Stimulated activated effector memory CD8-positive, alpha-beta T cell treated with anti-CD3 and anti-CD28 coated beads, Interleukin-12 subunit alpha, Interleukin-12 subunit beta, amount 100 ng/mL, for 72 hours (primary cell): ENCODE measurements around the gene CPNE2.
A peak's percentile ranks its signal among the peaks of the same experiment; 100 is the strongest.

ENCODE experiments used
- ATAC-seq: fragments of 150-1000 bp; cut with Tn5 transposase; 2 replicates; pipeline ENCODE4 v1.10.0; 2021
- DNase-seq, 2 donors: peaks; one replicate each; pipeline ENCODE4 v3.0.0; 2021 to 2022; ENCODE audit warnings: low spot score in 2 of 2
- H3K27ac Mint-ChIP-seq: one replicate; pipeline ENCODE4 v1.8.0; 2022; ENCODE audit warnings: mild to moderate bottlenecking, mixed read lengths
- H3K36me3 Mint-ChIP-seq: one replicate; pipeline ENCODE4 v1.8.0; 2022; ENCODE audit warnings: mild to moderate bottlenecking, mixed read lengths
- H3K4me1 Mint-ChIP-seq: one replicate; pipeline ENCODE4 v1.8.0; 2022; ENCODE audit warnings: mixed read lengths
- H3K4me3 Mint-ChIP-seq: one replicate; pipeline ENCODE4 v1.8.0; 2022; ENCODE audit warnings: mild to moderate bottlenecking, mixed read lengths
- H3K9me3 Mint-ChIP-seq: one replicate; pipeline ENCODE4 v1.8.0; 2022; ENCODE audit warnings: mixed read lengths

The CPNE2 gene

DNA sequence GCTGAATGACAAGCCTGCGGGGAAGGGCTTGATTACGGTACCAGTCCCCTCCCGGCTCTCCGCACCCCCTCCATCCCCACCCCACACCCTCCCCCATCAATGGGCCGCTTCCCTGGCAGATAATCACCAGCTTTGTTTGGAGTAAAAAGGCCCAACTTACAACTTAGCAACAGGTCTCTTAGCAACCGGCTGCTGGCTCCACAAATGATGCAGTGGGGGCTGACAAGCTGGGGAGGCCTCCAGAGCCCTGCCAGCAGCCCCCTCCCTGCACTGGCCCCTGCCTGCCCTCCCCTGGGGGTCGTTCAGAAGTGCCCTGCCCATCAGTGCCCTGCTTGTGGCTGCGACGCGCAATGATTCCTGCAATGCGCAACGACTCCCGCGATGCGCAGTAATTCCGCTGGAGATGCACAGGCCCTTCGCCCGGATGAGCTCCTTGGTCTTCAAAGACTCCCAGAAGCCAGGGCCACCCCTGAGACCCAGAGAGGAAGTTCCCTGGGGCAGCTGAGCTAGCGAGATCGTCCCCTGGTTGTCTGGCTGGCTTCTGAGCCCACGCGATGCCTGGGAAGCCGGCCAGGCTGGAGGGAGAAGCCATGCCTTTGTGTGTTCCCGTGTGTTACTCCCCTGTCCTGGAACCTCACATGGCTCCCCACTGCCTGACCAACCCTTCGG, 23.3 kb downstream of the CPNE2 start:
- peaks cover 6% of the 10 kb centered on the region for H3K4me1 Mint-ChIP-seq
- H3K36me3 Mint-ChIP-seq: no peaks in the 10 kb centered on the region
- ATAC-seq: no peak
- no peak overlapping the region for H3K27ac Mint-ChIP-seq
- H3K9me3 Mint-ChIP-seq: no peaks in the 10 kb centered on the region
- DNase-seq: no peak
- no peak overlapping the region for H3K4me3 Mint-ChIP-seq

DNA sequence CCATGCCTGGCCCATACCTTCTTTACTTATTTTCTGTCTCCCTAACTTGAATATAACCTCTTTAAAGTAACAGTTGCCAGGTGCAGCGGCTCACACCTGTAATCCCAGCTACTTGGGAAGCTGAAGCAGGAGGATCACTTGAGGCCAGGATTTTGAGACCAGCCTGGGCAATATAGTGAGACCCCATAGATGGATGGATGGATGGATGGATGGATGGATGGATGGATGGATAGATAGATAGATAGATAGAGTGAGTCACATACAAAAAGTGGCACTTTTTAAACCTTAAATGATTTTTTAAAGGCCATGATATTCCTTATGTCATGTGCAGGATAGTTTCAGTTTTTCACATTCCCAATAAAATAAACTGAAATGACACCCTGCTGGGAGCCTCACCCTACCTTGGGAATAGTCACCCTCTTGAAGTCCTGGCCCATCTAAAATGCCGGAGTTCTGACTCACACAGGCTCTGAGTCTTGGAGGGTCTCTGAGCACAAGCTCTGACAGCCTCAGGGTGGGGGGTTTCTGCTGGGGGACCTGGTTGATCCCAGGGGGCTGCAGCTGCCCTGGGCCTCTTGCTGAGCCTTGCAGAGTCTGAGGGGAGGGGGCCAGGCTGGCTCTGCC, 26.2 kb downstream of the CPNE2 start:
- H3K4me3 Mint-ChIP-seq: no peak overlapping the region
- H3K4me1 Mint-ChIP-seq: peaks cover 12% of the 10 kb centered on the region
- no peak for DNase-seq
- H3K9me3 Mint-ChIP-seq: no peaks in the 10 kb centered on the region
- peaks cover 6% of the 10 kb centered on the region for H3K36me3 Mint-ChIP-seq
- H3K27ac Mint-ChIP-seq: no peak overlapping the region
- no peak for ATAC-seq

DNA sequence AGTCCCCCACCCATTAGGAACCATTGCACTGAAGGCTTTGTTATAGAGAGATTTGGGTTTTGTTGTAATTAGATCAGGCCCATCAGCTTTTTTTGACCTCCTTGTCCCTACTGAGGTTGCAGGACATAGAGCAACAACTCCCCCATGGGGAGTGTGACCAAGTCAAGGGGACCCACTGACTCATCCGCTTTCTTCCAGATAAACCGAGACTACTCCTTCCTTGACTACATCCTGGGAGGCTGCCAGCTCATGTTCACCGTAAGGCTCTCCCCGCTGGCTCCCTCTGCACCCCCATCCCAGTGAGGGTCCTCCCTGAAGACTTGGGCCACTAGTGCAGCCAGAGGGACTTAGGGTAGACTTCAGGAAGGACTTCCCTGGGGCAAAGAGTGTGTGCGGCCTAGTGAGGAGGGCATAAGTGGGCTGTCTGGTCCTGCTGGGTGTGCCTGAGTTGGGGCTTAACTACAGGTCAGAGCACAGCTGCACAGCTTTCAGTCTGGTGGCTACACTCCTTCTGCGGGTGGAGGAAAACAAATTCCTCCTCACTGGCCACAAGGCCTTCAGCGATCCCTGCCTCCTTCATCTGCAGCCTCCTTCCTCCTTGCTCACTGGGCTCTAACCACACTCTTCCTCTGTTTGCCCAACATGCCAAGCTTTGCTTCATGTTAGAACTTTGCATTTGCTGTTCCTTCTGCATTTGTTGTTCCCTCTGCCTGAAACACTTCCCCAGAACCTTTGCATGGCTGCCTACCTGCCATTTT, 31.0 kb downstream of the CPNE2 start:
- Mint-ChIP-seq H3K27ac (peak overlapping the region; percentile 54), H3K36me3 (peaks cover 6% of the 10 kb centered on the region), H3K4me1 (peaks cover 52% of the 10 kb centered on the region), H3K4me3 (no peak overlapping the region), H3K9me3 (no peaks in the 10 kb centered on the region)
- DNase-seq (no peak), ATAC-seq (no peak)

DNA sequence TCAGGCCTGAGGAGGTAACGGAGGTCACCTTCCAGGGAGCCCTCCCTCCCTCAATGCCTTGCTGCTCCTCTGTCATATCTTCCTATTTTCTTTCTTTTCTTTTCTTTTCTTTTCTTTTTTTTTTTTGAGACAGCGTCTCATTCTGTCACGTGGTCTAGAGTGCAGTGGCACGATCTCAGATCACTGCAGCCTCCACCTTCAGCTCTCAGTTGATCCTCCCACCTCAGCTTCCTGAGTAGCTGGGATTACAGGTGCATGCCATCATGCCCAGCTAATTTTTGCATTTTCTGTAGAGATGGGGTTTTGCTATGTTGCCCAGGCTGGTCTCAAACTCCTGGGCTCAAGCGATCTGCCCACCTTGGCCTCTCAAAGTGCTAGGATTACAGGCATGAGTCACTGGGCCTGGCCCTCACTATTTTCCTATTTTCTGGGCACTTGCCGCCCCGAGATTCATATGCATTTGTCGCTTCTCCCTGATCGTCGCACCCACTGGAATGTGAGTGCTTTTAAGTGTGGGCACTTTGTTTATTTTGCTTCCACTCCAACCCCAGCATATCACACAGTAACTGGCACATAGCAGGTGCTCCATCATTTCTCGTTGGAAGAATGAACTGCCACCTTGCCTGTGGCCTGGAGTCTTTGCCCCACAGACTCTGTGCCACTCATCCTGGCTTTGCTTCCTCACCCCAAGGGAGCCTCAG, 31.7 kb downstream of the CPNE2 start:
- peaks cover 6% of the 10 kb centered on the region for H3K36me3 Mint-ChIP-seq
- H3K9me3 Mint-ChIP-seq: no peaks in the 10 kb centered on the region
- ATAC-seq: no peak
- H3K27ac Mint-ChIP-seq: peak overlapping the region; percentile 54
- no peak for DNase-seq
- peaks cover 59% of the 10 kb centered on the region for H3K4me1 Mint-ChIP-seq
- H3K4me3 Mint-ChIP-seq: no peak overlapping the region

DNA sequence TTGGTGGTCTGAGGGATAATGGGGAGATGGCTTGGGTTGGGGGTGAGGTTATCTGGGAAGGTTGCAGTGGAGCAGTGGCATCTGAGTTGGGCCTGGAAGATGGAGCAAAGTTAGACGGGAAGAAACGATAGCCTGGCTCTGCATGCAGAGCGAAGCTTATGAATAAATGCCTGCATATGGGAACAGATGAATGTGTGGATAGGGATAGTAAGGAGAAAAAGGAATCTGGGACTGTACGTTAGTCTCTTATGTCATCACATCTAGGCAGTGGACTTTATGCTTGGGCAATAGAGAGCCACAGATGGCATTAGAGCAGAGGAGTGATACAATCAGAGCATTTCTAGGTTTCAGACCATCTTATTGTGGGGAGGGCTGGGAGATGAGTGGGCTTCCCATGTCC, 33.0 kb downstream of the CPNE2 start:
- Mint-ChIP-seq H3K36me3 (peaks cover 6% of the 10 kb centered on the region), H3K9me3 (no peaks in the 10 kb centered on the region), H3K4me1 (peaks cover 71% of the 10 kb centered on the region), H3K27ac (no peak overlapping the region), H3K4me3 (no peak overlapping the region)
- no peak for DNase-seq
- no peak for ATAC-seq

DNA sequence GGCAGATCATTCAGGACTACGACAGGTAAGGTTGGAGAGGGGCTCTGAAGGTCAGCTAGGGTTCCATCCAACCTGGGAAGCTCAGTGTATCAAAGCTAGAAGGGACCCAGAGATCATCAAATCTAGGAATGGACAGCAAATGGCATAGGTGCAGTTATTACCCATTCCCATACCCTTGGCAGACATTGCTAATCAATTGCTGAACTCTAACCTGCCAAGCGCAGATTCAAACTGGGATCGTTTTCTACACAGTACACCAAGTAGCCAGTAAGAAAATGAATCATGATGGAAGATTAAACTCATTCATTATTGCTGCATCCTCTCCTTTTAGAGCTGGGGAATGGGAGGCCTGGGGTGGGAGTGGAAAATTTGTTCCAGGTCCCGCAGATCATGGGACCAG, 33.6 kb downstream of the CPNE2 start:
- Mint-ChIP-seq H3K4me3 (no peak overlapping the region), H3K9me3 (no peaks in the 10 kb centered on the region), H3K36me3 (peaks cover 6% of the 10 kb centered on the region), H3K27ac (peak overlapping the region; percentile 89), H3K4me1 (peaks cover 77% of the 10 kb centered on the region)
- DNase-seq (no peak), ATAC-seq (no peak)

DNA sequence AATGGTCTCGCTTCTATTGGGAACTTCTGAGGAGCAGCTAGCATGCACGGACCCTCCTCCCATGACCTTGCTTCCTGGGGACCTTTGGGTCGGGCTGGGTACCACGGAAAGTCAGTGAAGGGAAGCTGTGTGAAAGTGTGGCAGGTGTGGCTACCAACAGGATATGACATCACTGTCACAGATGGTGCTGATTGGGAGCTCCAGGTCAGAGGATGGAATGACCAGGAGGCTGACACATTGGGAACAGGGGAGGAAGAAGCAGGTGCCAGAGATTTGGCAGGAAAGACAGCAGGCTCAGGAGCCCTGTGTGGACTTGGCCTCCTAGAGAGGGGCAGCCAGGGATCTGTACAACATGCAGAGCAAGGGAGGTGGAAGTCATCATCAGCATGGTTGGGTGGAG, 34.0 kb downstream of the CPNE2 start:
- H3K4me3 Mint-ChIP-seq: no peak overlapping the region
- DNase-seq: no peak

DNA sequence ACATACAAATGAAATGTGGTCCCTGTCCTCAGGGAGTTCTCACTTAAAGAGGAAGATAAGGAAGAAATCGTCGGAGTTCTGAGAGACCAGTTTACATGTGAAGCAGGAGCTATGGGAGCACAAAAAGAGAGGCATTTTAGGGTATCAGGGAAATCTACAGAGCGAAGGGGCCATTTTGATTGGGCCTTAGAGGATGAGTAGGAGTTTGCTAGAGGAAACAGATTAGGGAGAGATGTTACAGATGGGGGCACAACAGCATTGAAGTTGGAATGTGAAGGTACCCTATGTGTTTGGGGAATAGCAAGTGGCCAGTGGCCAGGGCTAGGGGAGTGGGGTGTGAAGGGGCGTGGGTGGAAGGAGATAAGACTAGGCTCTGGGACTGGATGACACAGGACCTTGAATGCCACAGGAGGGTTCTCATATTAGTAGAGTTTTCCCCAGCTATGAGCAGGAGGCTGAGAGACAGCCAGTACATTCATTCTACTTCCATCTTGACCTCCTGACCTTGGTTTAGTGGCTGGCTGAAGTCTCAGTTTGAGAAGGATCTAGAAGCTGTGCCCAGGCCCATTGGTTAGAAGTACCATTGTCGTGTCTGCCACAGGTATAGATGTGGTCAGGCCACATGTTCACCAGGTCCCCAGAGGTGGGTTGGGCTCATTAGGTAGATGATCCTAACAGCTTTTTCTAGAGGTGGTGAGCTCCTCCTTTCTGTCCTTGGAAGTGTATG, 34.8 kb downstream of the CPNE2 start:
- Mint-ChIP-seq H3K4me3 (peak overlapping the region; percentile 19), H3K9me3 (no peaks in the 10 kb centered on the region), H3K27ac (peak overlapping the region; percentile 89), H3K36me3 (no peaks in the 10 kb centered on the region), H3K4me1 (peaks cover 88% of the 10 kb centered on the region)
- ATAC-seq (peak; percentile 78), DNase-seq (no peak)

More for the DNA sequence above, 34.0 kb downstream of the CPNE2 start:
- H3K4me1 Mint-ChIP-seq: peaks cover 80% of the 10 kb centered on the region
- no peaks in the 10 kb centered on the region for H3K9me3 Mint-ChIP-seq
- no peak for ATAC-seq
- peaks cover 2% of the 10 kb centered on the region for H3K36me3 Mint-ChIP-seq
- H3K27ac Mint-ChIP-seq: peak overlapping the region; percentile 89

DNA sequence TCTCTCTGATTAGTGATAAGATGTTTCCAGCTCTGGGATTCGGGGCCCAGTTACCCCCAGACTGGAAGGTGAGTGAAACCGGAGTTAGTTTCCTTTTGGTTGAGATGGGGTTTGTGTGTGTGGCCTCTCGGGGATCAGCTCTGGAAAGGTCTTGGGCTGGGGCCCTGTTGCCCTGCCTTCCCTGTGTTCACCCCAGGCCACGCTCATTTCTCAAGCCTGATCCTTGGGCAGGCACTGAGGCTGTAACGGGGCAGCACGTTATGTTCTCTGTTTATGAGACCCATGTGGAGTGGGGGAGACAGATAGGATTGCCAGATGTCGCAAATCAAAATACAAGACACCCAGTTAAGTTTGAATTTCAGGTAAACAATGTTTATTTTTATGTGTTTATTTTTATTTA, 35.5 kb downstream of the CPNE2 start:
- no peaks in the 10 kb centered on the region for H3K36me3 Mint-ChIP-seq
- H3K9me3 Mint-ChIP-seq: no peaks in the 10 kb centered on the region
- peaks cover 95% of the 10 kb centered on the region for H3K4me1 Mint-ChIP-seq
- H3K27ac Mint-ChIP-seq: peak overlapping the region; percentile 89
- H3K4me3 Mint-ChIP-seq: peak overlapping the region; percentile 19
- ATAC-seq (no peak), DNase-seq (no peak)

DNA sequence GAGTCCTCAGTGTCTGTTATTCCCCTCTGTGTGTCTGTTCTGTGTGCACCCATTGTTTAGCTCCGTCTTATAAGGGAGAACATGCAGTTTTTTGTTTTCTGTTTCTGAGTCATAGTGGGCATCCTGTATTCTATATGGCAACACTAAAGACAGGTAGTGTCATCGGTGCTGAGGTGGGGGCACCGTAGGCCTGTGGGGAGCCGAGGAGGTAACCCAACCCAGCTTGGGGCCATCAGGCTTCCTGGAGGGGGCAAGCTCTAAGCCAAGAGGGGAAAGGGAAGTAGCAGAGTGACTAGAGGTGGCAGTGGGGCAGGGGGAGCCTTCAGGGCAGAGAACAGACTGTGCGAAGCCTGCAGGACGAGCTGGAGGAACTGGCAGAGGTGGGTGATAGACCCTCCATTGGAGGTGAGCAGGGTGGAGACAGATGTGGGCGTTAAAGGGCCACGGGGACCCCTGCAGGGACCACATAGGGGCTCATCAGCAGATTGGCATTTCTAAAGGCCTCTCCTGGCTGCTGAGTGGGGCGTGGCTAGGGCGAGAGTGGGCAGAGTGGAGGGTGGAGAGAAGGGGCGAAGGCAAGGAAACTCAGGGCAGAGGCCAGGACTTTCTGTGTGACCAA, 36.5 kb downstream of the CPNE2 start:
- ATAC-seq: peak; percentile 79
- peak overlapping the region; percentile 56 for H3K4me3 Mint-ChIP-seq
- peak in 1 of 2 donors; percentile 72 for DNase-seq
- no peaks in the 10 kb centered on the region for H3K36me3 Mint-ChIP-seq
- H3K4me1 Mint-ChIP-seq: peaks cover 96% of the 10 kb centered on the region
- H3K9me3 Mint-ChIP-seq: no peaks in the 10 kb centered on the region
- H3K27ac Mint-ChIP-seq: peak overlapping the region; percentile 86

DNA sequence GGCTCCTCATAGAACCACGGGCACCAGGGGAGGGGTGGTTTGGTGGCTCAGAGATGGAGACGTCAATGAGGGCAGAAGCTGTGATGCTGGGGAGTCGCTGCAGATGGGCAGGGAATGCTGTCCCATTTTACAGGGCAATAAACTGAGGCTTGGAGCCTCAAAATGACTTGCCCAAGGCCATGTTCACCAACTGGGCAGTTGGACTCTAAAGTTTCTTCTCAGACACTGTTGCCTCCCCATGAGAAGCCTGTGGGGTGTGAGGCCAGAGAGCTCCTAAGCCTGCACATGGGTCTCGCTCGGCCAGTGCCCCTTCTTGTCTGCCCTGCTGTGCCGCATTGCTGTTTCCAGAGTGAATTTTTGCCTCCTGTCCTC, 38.6 kb downstream of the CPNE2 start:
- DNase-seq: no peak
- peaks cover 96% of the 10 kb centered on the region for H3K4me1 Mint-ChIP-seq
- H3K9me3 Mint-ChIP-seq: no peaks in the 10 kb centered on the region
- peak overlapping the region; percentile 86 for H3K27ac Mint-ChIP-seq
- peak overlapping the region; percentile 24 for H3K4me3 Mint-ChIP-seq
- no peaks in the 10 kb centered on the region for H3K36me3 Mint-ChIP-seq
- no peak for ATAC-seq

DNA sequence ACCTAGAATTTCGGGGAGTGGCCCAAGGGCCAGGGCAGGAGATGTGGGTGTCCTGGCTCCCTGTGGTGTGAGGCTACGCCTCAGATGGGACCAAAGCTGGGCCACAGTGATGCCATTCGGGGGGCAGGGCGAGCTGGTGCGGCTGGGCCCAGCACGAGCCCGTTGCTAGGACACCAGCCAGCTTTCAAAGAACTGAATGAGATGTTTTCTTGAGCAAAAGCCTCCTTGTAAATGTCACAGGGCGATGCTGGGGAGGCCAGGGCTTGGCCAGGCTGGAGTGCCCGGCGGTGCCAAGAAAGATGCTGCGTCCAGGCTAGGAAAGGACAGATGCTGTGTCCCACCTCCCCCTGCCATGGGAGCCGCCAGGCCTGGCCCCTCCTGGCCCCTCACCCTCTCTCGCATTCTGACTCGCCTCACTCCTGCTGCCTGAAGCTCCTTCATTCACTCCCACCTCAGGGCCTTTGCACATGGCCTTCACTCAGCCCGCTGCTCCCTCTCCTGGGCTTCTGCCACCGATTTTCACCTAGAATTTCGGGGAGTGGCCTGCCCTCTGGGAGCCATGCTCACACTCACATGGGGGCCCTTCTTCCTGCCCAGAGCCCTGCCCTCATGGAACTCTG, 39.1 kb downstream of the CPNE2 start:
- Mint-ChIP-seq H3K27ac (peak overlapping the region; percentile 86), H3K4me3 (peak overlapping the region; percentile 24), H3K36me3 (no peaks in the 10 kb centered on the region), H3K4me1 (peaks cover 96% of the 10 kb centered on the region), H3K9me3 (no peaks in the 10 kb centered on the region)
- DNase-seq: no peak
- ATAC-seq: no peak

DNA sequence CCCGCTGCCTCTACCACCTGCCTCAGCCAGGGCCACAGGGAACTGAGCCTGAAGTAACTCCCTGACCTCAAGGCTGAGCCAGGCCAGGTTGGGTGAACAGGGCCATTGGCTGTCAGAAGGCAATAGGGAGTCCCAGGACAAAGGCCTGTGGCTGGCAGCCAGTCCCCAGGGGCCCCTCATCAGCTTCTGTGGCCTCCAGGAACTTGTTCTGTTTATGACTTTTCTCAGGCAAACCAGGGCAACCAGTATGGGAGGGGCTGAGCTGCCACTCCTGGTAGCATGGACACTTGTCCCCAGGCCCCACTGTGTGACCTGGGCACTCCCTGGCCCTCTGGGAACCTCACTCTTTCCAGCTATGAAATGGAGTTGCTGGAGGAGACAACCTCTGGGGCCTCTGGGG, 40.1 kb downstream of the CPNE2 start:
- peaks cover 86% of the 10 kb centered on the region for H3K4me1 Mint-ChIP-seq
- ATAC-seq: no peak
- DNase-seq: no peak
- peak overlapping the region; percentile 44 for H3K4me3 Mint-ChIP-seq
- peak overlapping the region; percentile 86 for H3K27ac Mint-ChIP-seq
- H3K9me3 Mint-ChIP-seq: no peaks in the 10 kb centered on the region
- no peaks in the 10 kb centered on the region for H3K36me3 Mint-ChIP-seq

DNA sequence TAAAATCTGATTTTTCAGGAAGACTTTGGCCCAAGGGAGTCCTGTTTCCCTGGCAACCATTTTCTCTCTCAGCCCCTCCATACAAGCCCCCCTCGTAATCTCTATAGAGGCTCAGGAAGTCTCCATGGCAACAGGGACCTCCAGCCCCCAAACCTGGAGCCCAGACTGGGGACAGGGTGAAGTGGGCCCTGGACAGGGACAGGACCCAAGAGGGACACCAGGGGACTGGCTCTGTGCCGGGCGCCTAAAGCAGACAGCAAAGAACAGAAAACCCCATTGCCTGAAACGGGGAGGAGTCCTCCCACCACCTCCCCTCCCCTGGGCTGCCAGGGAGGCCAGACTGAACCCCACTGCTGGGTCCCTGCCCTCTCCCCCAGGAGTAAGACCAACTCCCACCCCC, 40.6 kb downstream of the CPNE2 start:
- Mint-ChIP-seq H3K4me1 (peaks cover 85% of the 10 kb centered on the region), H3K36me3 (no peaks in the 10 kb centered on the region), H3K9me3 (no peaks in the 10 kb centered on the region), H3K27ac (peak overlapping the region; percentile 86), H3K4me3 (peak overlapping the region; percentile 53)
- ATAC-seq: no peak
- no peak for DNase-seq
